Thyroid gland (tissue), 4 donors: ENCODE data around the gene GBP3.

ENCODE experiments used
- CTCF ChIP-seq, 6 experiments: fragments of 200-600 bp in 3 of 6; fragments of 450-650 bp in 3 of 6; sonication (generic) in 3 of 6; IDR thresholded peaks; one replicate each; pipeline ENCODE4 v1.5.1; 2016 to 2019; ENCODE audit warnings: antibody characterized with exemption in 6 of 6, mild to moderate bottlenecking in 2 of 6, inconsistent platforms in 1 of 6, moderate library complexity in 1 of 6
- POLR2A ChIP-seq, 2 donors: fragments of 450-650 bp; IDR thresholded peaks; one replicate each; pipeline ENCODE4 v1.6.1; 2017; ENCODE audit warnings: antibody characterized with exemption in 2 of 2, mild to moderate bottlenecking in 2 of 2, moderate library complexity in 1 of 2

GRCh38 chr1:89069951-89070350, 47.3 kb upstream of the GBP3 start:
- TF ChIP-seq CTCF (IDR thresholded peaks at IDR 0.05) (no peak), POLR2A (IDR thresholded peaks at IDR 0.05) (no peak)
